Ovary (tissue), 3 donors: ENCODE measurements around the gene IGSF10.

Source experiments
- EP300 ChIP-seq: sonication (generic); formaldehyde crosslinking; IDR thresholded peaks from one replicate; pipeline ENCODE4 v1.6.1; 2017; ENCODE audit warnings: antibody characterized with exemption
- POLR2A ChIP-seq: fragments of 450-650 bp; IDR thresholded peaks from one replicate; pipeline ENCODE4 v1.6.1; 2017; ENCODE audit warnings: antibody characterized with exemption, mild to moderate bottlenecking, moderate library complexity
- TF ChIP-seq, protein P1 (sequence below), 3 donors: fragments of 450-650 bp in 2 of 3; fragments of 200-600 bp in 1 of 3; IDR thresholded peaks; one replicate each; pipeline versions ENCODE4 v1.5.1 to v1.8.0; 2016 to 2022; ENCODE audit warnings: antibody characterized with exemption in 3 of 3, mild to moderate bottlenecking in 1 of 3
- donor health status: DM: no; HTN: no; CAD: no.

DNA sequence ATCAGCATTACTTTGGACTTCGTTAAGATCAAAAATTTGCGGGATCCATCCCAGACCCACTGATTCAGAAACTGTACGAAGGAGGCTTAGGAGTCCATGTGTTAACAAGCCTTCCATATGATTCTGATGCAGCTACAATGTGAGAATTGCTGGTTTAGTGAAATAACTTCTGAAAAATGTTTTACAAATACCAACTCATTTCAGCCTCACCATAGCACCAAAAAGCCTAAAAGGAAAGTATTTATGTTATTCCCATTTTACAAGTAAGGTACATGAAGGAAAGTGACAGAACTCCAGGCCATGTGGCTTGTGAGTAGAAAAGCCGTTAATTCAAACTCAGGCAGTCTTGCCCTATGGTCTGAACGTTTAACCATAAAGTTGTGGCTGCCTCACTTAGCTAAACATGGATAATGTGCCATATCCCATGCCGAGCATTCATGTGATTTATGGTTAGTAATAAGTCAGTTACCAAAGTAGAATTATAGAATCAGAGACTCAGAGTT is 1.5 kb upstream of the IGSF10 start:
- no peak for TF ChIP-seq POLR2A
- TF ChIP-seq, protein P1, sequence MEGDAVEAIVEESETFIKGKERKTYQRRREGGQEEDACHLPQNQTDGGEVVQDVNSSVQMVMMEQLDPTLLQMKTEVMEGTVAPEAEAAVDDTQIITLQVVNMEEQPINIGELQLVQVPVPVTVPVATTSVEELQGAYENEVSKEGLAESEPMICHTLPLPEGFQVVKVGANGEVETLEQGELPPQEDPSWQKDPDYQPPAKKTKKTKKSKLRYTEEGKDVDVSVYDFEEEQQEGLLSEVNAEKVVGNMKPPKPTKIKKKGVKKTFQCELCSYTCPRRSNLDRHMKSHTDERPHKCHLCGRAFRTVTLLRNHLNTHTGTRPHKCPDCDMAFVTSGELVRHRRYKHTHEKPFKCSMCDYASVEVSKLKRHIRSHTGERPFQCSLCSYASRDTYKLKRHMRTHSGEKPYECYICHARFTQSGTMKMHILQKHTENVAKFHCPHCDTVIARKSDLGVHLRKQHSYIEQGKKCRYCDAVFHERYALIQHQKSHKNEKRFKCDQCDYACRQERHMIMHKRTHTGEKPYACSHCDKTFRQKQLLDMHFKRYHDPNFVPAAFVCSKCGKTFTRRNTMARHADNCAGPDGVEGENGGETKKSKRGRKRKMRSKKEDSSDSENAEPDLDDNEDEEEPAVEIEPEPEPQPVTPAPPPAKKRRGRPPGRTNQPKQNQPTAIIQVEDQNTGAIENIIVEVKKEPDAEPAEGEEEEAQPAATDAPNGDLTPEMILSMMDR (IDR thresholded peaks at IDR 0.05) = no peak
- no peak for TF ChIP-seq EP300
